A673 (cell line): ENCODE results near the gene TRIM66. TPM values are rescaled to one million over a fixed set of nuclear protein-coding genes. Genes with fewer than 3 reads are reported as not detected.

Source experiments
- BruUV-seq: library from RNA; stranded (reverse); fragments of 400-500 nt; replicated peaks from 2 replicates; lab custom pipeline; 2021; lab: Mats Ljungman, UMichigan
- CTCF ChIA-PET: fragments of 300-600 bp; sonication (Branson Sonifier 250); formaldehyde crosslinking; loops from one replicate; lab custom pipeline; 2022; ENCODE audit warnings: antibody characterized with exemption; lab: Charles Lee
- POLR2A ChIA-PET: fragments of 300-600 bp; sonication (Branson Sonifier 250); formaldehyde crosslinking; loops from one replicate; lab custom pipeline; 2022; ENCODE audit warnings: antibody characterized with exemption; ENCODE audit not compliant: low non-redundant PET; lab: Charles Lee
- DNase-seq: peaks from one replicate; pipeline ENCODE4 v3.0.0-alpha.2; 2015; ENCODE audit warnings: low spot score
- H3K27ac ChIP-seq: fragments of 200-600 bp; sonication (generic); 2 replicates; pipeline ENCODE4 v1.5.1; 2016; ENCODE audit warnings: mixed run types, low read depth, mild to moderate bottlenecking, mixed read lengths, antibody characterized with exemption, low read length; ENCODE audit not compliant: poor library complexity, severe bottlenecking
- H3K27me3 ChIP-seq: fragments of 200-600 bp; sonication (generic); replicated peaks from 2 replicates; pipeline ENCODE4 v1.6.1; 2017; ENCODE audit warnings: mixed run types, low read depth, mild to moderate bottlenecking, mixed read lengths, antibody characterized with exemption, low read length; ENCODE audit not compliant: insufficient read depth, poor library complexity
- H3K36me3 ChIP-seq: fragments of 200-600 bp; sonication (generic); 2 replicates; pipeline ENCODE4 v1.6.1; 2016; ENCODE audit warnings: mixed run types, mild to moderate bottlenecking, mixed read lengths, antibody characterized with exemption, low read length; ENCODE audit not compliant: insufficient read depth, poor library complexity, severe bottlenecking
- H3K4me1 ChIP-seq: fragments of 200-600 bp; sonication (generic); 2 replicates; pipeline ENCODE4 v1.6.1; 2017; ENCODE audit warnings: mixed run types, mild to moderate bottlenecking, mixed read lengths, antibody characterized with exemption, low read length; ENCODE audit not compliant: insufficient read depth, poor library complexity, severe bottlenecking
- H3K4me3 ChIP-seq: fragments of 200-600 bp; sonication (generic); 2 replicates; pipeline ENCODE4 v1.5.1; 2016; ENCODE audit warnings: low read depth, mixed run types, mild to moderate bottlenecking, mixed read lengths, low read length; ENCODE audit not compliant: poor library complexity, severe bottlenecking
- H3K9me3 ChIP-seq: fragments of 200-600 bp; sonication (generic); 2 replicates; pipeline ENCODE4 v1.6.1; 2016; ENCODE audit warnings: mixed run types, low read depth, mild to moderate bottlenecking, mixed read lengths, antibody characterized with exemption, low read length; ENCODE audit not compliant: poor library complexity, severe bottlenecking
- CTCF ChIP-seq: fragments of 300-800, 200-600 bp; sonication (generic); conservative IDR thresholded peaks from 2 replicates; pipeline ENCODE4 v1.5.1; 2017; ENCODE audit warnings: low read depth, mild to moderate bottlenecking, antibody characterized with exemption, low read length, moderate library complexity, mixed read lengths
- EZH2 ChIP-seq: fragments of 200-600 bp; sonication (generic); IDR thresholded peaks from 2 replicates; pipeline ENCODE4 v1.6.1; 2017; ENCODE audit warnings: borderline replicate concordance, low read depth, mild to moderate bottlenecking, mixed read lengths, antibody characterized with exemption, low read length; ENCODE audit not compliant: poor library complexity, severe bottlenecking
- intact Hi-C: fragments of 100-400 bp; cut with micrococcal nuclease; formaldehyde crosslinking; loops from one replicate; pipeline ENCODE4 v1.10.0; 2022; ENCODE audit not compliant: unreplicated experiment
- total RNA-seq: library from RNA; stranded (reverse); gene quantifications from 2 replicates; pipeline ENCODE4 v1.2.3, GENCODE V29; 2021

TRIM66 gene
- total RNA-seq, 1 experiment from 2014 or later = 9.7 TPM

GRCh38 chr11:8723711-8724110, 41.2 kb upstream of the TRIM66 start:
- no peak overlapping the region for H3K4me3 ChIP-seq
- no peak for TF ChIP-seq CTCF
- TF ChIP-seq EZH2 = no peak
- no peak overlapping the region for H3K27ac ChIP-seq
- no peaks in the 10 kb centered on the region for H3K9me3 ChIP-seq
- POLR2A ChIA-PET = no interaction called here
- H3K27me3 ChIP-seq = no peaks in the 10 kb centered on the region
- DNase-seq = no peak
- H3K36me3 ChIP-seq = no peaks in the 10 kb centered on the region
- no TSS peak for BruUV-seq
- H3K4me1 ChIP-seq = peaks cover 11% of the 10 kb centered on the region
- intact Hi-C loops = no loop called here
- CTCF ChIA-PET = no interaction called here

GRCh38 chr11:8722809-8723208, 40.3 kb upstream of the TRIM66 start:
- CTCF ChIA-PET = no interaction called here
- H3K4me1 ChIP-seq = peaks cover 18% of the 10 kb centered on the region
- TF ChIP-seq CTCF = no peak
- TF ChIP-seq EZH2 = no peak
- no peaks in the 10 kb centered on the region for H3K9me3 ChIP-seq
- H3K36me3 ChIP-seq = no peaks in the 10 kb centered on the region
- POLR2A ChIA-PET = no interaction called here
- DNase-seq = no peak
- intact Hi-C loops = no loop called here
- no TSS peak for BruUV-seq
- H3K4me3 ChIP-seq = no peak overlapping the region
- no peak overlapping the region for H3K27ac ChIP-seq
- no peaks in the 10 kb centered on the region for H3K27me3 ChIP-seq

- DNase-seq = no peak
- H3K27ac ChIP-seq = no peak overlapping the region
- peaks cover 25% of the 10 kb centered on the region for H3K4me1 ChIP-seq
Observed at GRCh38 chr11:8721609-8722500, 39.4 kb upstream of the TRIM66 start.

More at GRCh38 chr11:8721609-8722500, 39.4 kb upstream of the TRIM66 start:
- no peaks in the 10 kb centered on the region for H3K27me3 ChIP-seq
- no peak overlapping the region for H3K4me3 ChIP-seq
- no peak for TF ChIP-seq EZH2
- TF ChIP-seq CTCF = no peak
- ChIA-PET POLR2A (no interaction called here), CTCF (no interaction called here)
- H3K9me3 ChIP-seq = no peaks in the 10 kb centered on the region
- H3K36me3 ChIP-seq = no peaks in the 10 kb centered on the region
- no TSS peak for BruUV-seq
- intact Hi-C loops = no loop called here
